Parathyroid adenoma (tissue), 2 donors: ENCODE results near the gene NHLH2.

Experiments
- H2AFZ ChIP-seq: fragments of 300-600 bp; sonication (generic); one replicate; pipeline ENCODE4 v1.7.0; 2017; ENCODE audit warnings: antibody characterized with exemption, mild to moderate bottlenecking
- H3K27ac ChIP-seq: fragments of 300-600 bp; sonication (generic); one replicate; pipeline ENCODE4 v1.7.0; 2017
- H3K27me3 ChIP-seq: fragments of 300-600 bp; sonication (generic); one replicate; pipeline ENCODE4 v1.7.0; 2017; ENCODE audit warnings: low read length; ENCODE audit not compliant: control insufficient read depth, insufficient read depth
- H3K36me3 ChIP-seq: fragments of 300-600 bp; sonication (generic); one replicate; pipeline ENCODE4 v1.7.0; 2017; ENCODE audit warnings: low read length; ENCODE audit not compliant: control insufficient read depth, insufficient read depth
- H3K4me1 ChIP-seq: fragments of 300-600 bp; sonication (generic); one replicate; pipeline ENCODE4 v1.7.0; 2017; ENCODE audit warnings: control low read depth
- H3K4me2 ChIP-seq: fragments of 300-600 bp; sonication (generic); one replicate; pipeline ENCODE4 v1.7.0; 2017; ENCODE audit warnings: low read length
- H3K4me3 ChIP-seq: fragments of 300-600 bp; sonication (generic); one replicate; pipeline ENCODE4 v1.7.0; 2017; ENCODE audit warnings: low read depth, low read length
- H3K79me2 ChIP-seq: fragments of 300-600 bp; sonication (generic); one replicate; pipeline ENCODE4 v1.7.0; 2017; ENCODE audit warnings: control low read depth
- H3K9ac ChIP-seq: fragments of 300-600 bp; sonication (generic); one replicate; pipeline ENCODE4 v1.7.0; 2017; ENCODE audit warnings: mild to moderate bottlenecking
- H3K9me3 ChIP-seq: fragments of 300-600 bp; sonication (generic); one replicate; pipeline ENCODE4 v1.7.0; 2017; ENCODE audit warnings: low read length; ENCODE audit not compliant: control insufficient read depth
- CTCF ChIP-seq: fragments of 300-600 bp; sonication (generic); IDR thresholded peaks from one replicate; pipeline ENCODE4 v1.7.0; 2017; ENCODE audit warnings: antibody characterized with exemption, mild to moderate bottlenecking
- donor health status: primary hyperparathyroidism.

NHLH2 gene

GRCh38 chr1:115828101-115829022 is 12.6 kb downstream of the NHLH2 start:
- Histone ChIP-seq H3K4me3 (peak overlapping the region; percentile 50), H3K36me3 (no peaks in the 10 kb centered on the region), H2AFZ (peak overlapping the region; percentile 85), H3K4me2 (peak overlapping the region; percentile 86), H3K9me3 (no peaks in the 10 kb centered on the region), H3K27ac (no peak overlapping the region), H3K27me3 (no peaks in the 10 kb centered on the region), H3K4me1 (no peaks in the 10 kb centered on the region), H3K79me2 (no peaks in the 10 kb centered on the region), H3K9ac (no peak overlapping the region)
- no peak for TF ChIP-seq CTCF

GRCh38 chr1:115827452-115828044 is 13.4 kb downstream of the NHLH2 start:
- Histone ChIP-seq H3K27ac (no peak overlapping the region), H3K36me3 (no peaks in the 10 kb centered on the region), H3K27me3 (no peaks in the 10 kb centered on the region), H3K79me2 (no peaks in the 10 kb centered on the region), H2AFZ (peak overlapping the region; percentile 85), H3K4me2 (peak overlapping the region; percentile 86), H3K4me3 (peak overlapping the region; percentile 50), H3K9ac (no peak overlapping the region), H3K9me3 (no peaks in the 10 kb centered on the region), H3K4me1 (no peaks in the 10 kb centered on the region)
- no peak for TF ChIP-seq CTCF

- Histone ChIP-seq H3K4me3 (no peak overlapping the region), H3K36me3 (no peaks in the 10 kb centered on the region), H3K4me1 (no peaks in the 10 kb centered on the region), H2AFZ (no peak overlapping the region), H3K9me3 (no peaks in the 10 kb centered on the region), H3K27ac (no peak overlapping the region), H3K79me2 (no peaks in the 10 kb centered on the region), H3K27me3 (no peaks in the 10 kb centered on the region), H3K9ac (no peak overlapping the region), H3K4me2 (no peak overlapping the region)
- TF ChIP-seq CTCF: no peak
Measured at GRCh38 chr1:115826628-115827027, 14.3 kb downstream of the NHLH2 start.

GRCh38 chr1:115822117-115822516 is 18.8 kb downstream of the NHLH2 start:
- Histone ChIP-seq H3K27me3 (no peaks in the 10 kb centered on the region), H3K9ac (no peak overlapping the region), H3K27ac (no peak overlapping the region), H3K79me2 (no peaks in the 10 kb centered on the region), H3K4me2 (no peak overlapping the region), H2AFZ (no peak overlapping the region), H3K4me3 (no peak overlapping the region), H3K9me3 (no peaks in the 10 kb centered on the region), H3K4me1 (no peaks in the 10 kb centered on the region), H3K36me3 (no peaks in the 10 kb centered on the region)
- no peak for TF ChIP-seq CTCF
